HepG2 (cell line): ENCODE results near the gene PCYT2. TPM values are rescaled to one million over a fixed set of nuclear protein-coding genes. Genes with fewer than 3 reads are reported as not detected.

Experiments used
- ATF1 ChIP-seq: IDR thresholded peaks from 2 replicates; pipeline ENCODE4 v1.6.1; 2016; ENCODE audit warnings: mild to moderate bottlenecking, control low read depth
- FOSL2 ChIP-seq: sonication (generic); formaldehyde crosslinking; IDR thresholded peaks from 2 replicates; pipeline ENCODE4 v1.4.0; 2020; ENCODE audit warnings: missing genetic modification reagents
- FOXJ3 ChIP-seq: sonication (generic); formaldehyde crosslinking; IDR thresholded peaks from 2 replicates; pipeline ENCODE4 v1.4.0; 2020; ENCODE audit warnings: missing genetic modification reagents, mild to moderate bottlenecking, borderline replicate concordance
- HOXA7 ChIP-seq: sonication (generic); formaldehyde crosslinking; IDR thresholded peaks from 2 replicates; pipeline ENCODE4 v1.8.1; 2022; ENCODE audit warnings: mild to moderate bottlenecking, missing genetic modification reagents, moderate library complexity
- KDM4B ChIP-seq: sonication (generic); formaldehyde crosslinking; IDR thresholded peaks from 2 replicates; pipeline ENCODE4 v1.4.0; 2020; ENCODE audit warnings: missing genetic modification reagents
- MLLT10 ChIP-seq: sonication (generic); formaldehyde crosslinking; IDR thresholded peaks from 2 replicates; pipeline ENCODE4 v1.4.0; 2020; ENCODE audit warnings: missing genetic modification reagents
- RFXANK ChIP-seq: IDR thresholded peaks from 2 replicates; pipeline ENCODE4 v1.6.1; 2016
- SRSF1 ChIP-seq: fragments of 200-400 bp; formaldehyde crosslinking; optimal IDR thresholded peaks from 2 replicates; pipeline ENCODE3; 2017; ENCODE audit warnings: mild to moderate bottlenecking, low read depth, low read length, moderate library complexity
- SRSF4 ChIP-seq: fragments of 200-400 bp; formaldehyde crosslinking; IDR thresholded peaks from one replicate; pipeline ENCODE4 v1.6.1; 2018; ENCODE audit warnings: mild to moderate bottlenecking, low read depth, low read length, moderate library complexity; ENCODE audit not compliant: poor library complexity, severe bottlenecking
- ZIK1 ChIP-seq: sonication (generic); formaldehyde crosslinking; IDR thresholded peaks from 2 replicates; pipeline ENCODE4 v1.5.0; 2020; ENCODE audit warnings: mild to moderate bottlenecking, low read depth, missing genetic modification reagents, borderline replicate concordance
- ZNF136 ChIP-seq: sonication (generic); formaldehyde crosslinking; IDR thresholded peaks from 2 replicates; pipeline ENCODE4 v1.8.1; 2022; ENCODE audit warnings: low read depth, mild to moderate bottlenecking, moderate library complexity, missing genetic modification reagents
- ZNF235 ChIP-seq: sonication (generic); formaldehyde crosslinking; IDR thresholded peaks from 2 replicates; pipeline ENCODE4 v1.8.1; 2023; ENCODE audit warnings: mild to moderate bottlenecking, missing genetic modification reagents, borderline replicate concordance
- ZNF678 ChIP-seq: sonication (generic); formaldehyde crosslinking; IDR thresholded peaks from 2 replicates; pipeline ENCODE4 v1.4.0; 2020; ENCODE audit warnings: mild to moderate bottlenecking, missing genetic modification reagents
- ZZZ3 ChIP-seq: sonication (generic); formaldehyde crosslinking; IDR thresholded peaks from 2 replicates; pipeline ENCODE4 v1.4.0; 2020; ENCODE audit warnings: missing genetic modification reagents, mild to moderate bottlenecking, borderline replicate concordance
- polyA plus RNA-seq, 8 experiments: library from polyadenylated mRNA; depleted of rRNA in 3 of 8; stranded (reverse) in 7 of 8; unstranded in 1 of 8; fragments of >200 nt; fragmentation: Illumina TruSeq in 4 of 8; extraction: Trizol in 4 of 8; gene quantifications; 2 replicates each; pipeline versions ENCODE4 v1.2.1 to v1.2.3, GENCODE V29; 2011 to 2016; ENCODE audit warnings: low read depth in 4 of 8, missing spikeins in 1 of 8, mixed read lengths in 1 of 8; ENCODE audit not compliant: insufficient read depth in 1 of 8
- total RNA-seq, 5 experiments: library from RNA; depleted of rRNA; stranded (reverse); fragments of >200 nt; fragmentation: Illumina TruSeq; extraction: Trizol; gene quantifications; 2 replicates each; pipeline ENCODE4 v1.2.3, GENCODE V29; 2016; ENCODE audit warnings: low read depth in 1 of 5
- TF ChIP-seq, protein P1 (sequence below): conservative IDR thresholded peaks from 2 replicates; pipeline ENCODE4 v1.6.1; 2018; ENCODE audit warnings: missing genetic modification reagents
- TF ChIP-seq, protein P2 (sequence below): sonication (generic); formaldehyde crosslinking; IDR thresholded peaks from 2 replicates; pipeline ENCODE4 v1.8.1; 2023; ENCODE audit warnings: mild to moderate bottlenecking, inconsistent platforms, moderate library complexity, missing genetic modification reagents, borderline replicate concordance
- TF ChIP-seq, protein P3 (sequence below), 2 experiments: fragments of 450-650 bp in 1 of 2; sonication (generic) in 1 of 2; formaldehyde crosslinking in 1 of 2; IDR thresholded peaks; 2 replicates each; pipeline versions ENCODE4 v1.6.1 to v1.8.0; 2016 to 2022; ENCODE audit warnings: antibody characterized with exemption in 1 of 2, mild to moderate bottlenecking in 1 of 2, missing genetic modification reagents in 1 of 2

Gene PCYT2
- total and polyA plus RNA-seq, 2 of the 13 experiments (the other 11 are each of a cell fraction or from before 2014, with no cell fraction given), result 147 to 297 TPM

DNA sequence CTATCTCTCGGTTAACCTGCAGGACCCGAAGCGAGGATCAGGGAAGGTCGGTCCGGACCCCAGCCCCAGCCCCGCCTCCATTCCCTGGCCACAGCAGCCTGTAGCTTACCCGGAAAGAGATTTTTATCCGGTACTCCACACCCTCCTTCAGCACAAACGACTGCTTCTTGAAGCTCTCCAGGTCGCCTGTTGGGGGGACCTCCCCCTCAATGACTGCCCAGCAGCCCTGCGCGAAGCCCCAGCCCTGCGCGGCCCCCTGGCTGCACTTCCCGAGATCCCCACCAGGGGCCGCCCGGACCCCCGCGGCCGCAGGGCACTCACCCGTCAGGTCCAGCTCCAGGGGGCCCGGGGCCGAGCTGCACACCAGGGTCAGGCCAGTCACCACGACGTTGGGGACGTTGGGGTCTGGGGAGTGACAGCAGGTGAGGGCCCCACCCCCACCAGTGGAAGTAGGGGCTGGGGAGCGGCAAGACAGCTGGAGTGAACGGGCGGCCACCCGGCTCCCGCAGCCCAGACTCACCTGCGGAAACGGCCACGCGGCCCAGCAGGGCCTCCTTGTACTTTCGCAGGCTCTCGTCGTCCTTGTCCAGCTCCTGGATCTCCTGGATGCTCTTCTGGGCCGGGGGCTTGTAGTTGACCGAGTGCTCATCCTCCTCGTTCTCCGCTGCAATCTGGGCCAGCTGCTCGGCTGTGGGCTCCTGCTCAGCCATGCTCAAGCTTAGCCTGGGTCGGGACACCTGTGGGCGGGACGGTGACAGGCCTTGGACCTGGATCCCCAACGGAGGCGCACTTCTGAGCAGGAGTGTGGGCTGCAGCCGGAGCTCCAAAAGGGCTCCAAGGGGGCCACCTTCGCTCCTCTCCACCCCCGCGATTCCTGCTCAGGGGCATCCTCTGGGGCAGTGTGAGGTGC lies 41.7 kb downstream of the PCYT2 start (continued):
- TF ChIP-seq SRSF4 (no peak), ZZZ3 (CRISPR knock-in tag) (no peak), ATF1 (no peak), ZNF678 (CRISPR knock-in tag) (no peak), SRSF1 (peak; percentile 35), ZNF136 (CRISPR knock-in tag) (0 out of 2 replicates have a peak, but pooled peaks have one; percentile 43), RFXANK (no peak), ZIK1 (CRISPR knock-in tag) (0 out of 2 replicates have a peak, but pooled peaks have one; percentile 32), FOSL2 (CRISPR knock-in tag) (no peak; the same call in 1 of the 2 replicates), MLLT10 (CRISPR knock-in tag) (no peak), ZNF235 (peak; percentile 74; the same call in 1 of the 2 replicates), KDM4B (CRISPR knock-in tag) (no peak), HOXA7 (CRISPR knock-in tag) (no peak), FOXJ3 (CRISPR knock-in tag) (peak; percentile 52; the same call in 1 of the 2 replicates)
- TF ChIP-seq, protein P1, sequence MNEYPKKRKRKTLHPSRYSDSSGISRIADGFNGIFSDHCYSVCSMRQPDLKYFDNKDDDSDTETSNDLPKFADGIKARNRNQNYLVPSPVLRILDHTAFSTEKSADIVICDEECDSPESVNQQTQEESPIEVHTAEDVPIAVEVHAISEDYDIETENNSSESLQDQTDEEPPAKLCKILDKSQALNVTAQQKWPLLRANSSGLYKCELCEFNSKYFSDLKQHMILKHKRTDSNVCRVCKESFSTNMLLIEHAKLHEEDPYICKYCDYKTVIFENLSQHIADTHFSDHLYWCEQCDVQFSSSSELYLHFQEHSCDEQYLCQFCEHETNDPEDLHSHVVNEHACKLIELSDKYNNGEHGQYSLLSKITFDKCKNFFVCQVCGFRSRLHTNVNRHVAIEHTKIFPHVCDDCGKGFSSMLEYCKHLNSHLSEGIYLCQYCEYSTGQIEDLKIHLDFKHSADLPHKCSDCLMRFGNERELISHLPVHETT (CRISPR knock-in tag), result 0 out of 2 replicates have a peak, but pooled peaks have one; percentile 21
- TF ChIP-seq, protein P2, sequence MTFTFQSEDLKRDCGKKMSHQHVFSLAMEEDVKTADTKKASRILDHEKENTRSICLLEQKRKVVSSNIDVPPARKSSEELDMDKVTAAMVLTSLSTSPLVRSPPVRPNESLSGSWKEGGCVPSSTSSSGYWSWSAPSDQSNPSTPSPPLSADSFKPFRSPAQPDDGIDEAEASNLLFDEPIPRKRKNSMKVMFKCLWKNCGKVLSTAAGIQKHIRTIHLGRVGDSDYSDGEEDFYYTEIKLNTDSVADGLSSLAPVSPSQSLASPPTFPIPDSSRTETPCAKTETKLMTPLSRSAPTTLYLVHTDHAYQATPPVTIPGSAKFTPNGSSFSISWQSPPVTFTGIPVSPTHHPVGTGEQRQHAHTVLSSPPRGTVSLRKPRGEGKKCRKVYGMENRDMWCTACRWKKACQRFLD, result no peak
- TF ChIP-seq, protein P3, sequence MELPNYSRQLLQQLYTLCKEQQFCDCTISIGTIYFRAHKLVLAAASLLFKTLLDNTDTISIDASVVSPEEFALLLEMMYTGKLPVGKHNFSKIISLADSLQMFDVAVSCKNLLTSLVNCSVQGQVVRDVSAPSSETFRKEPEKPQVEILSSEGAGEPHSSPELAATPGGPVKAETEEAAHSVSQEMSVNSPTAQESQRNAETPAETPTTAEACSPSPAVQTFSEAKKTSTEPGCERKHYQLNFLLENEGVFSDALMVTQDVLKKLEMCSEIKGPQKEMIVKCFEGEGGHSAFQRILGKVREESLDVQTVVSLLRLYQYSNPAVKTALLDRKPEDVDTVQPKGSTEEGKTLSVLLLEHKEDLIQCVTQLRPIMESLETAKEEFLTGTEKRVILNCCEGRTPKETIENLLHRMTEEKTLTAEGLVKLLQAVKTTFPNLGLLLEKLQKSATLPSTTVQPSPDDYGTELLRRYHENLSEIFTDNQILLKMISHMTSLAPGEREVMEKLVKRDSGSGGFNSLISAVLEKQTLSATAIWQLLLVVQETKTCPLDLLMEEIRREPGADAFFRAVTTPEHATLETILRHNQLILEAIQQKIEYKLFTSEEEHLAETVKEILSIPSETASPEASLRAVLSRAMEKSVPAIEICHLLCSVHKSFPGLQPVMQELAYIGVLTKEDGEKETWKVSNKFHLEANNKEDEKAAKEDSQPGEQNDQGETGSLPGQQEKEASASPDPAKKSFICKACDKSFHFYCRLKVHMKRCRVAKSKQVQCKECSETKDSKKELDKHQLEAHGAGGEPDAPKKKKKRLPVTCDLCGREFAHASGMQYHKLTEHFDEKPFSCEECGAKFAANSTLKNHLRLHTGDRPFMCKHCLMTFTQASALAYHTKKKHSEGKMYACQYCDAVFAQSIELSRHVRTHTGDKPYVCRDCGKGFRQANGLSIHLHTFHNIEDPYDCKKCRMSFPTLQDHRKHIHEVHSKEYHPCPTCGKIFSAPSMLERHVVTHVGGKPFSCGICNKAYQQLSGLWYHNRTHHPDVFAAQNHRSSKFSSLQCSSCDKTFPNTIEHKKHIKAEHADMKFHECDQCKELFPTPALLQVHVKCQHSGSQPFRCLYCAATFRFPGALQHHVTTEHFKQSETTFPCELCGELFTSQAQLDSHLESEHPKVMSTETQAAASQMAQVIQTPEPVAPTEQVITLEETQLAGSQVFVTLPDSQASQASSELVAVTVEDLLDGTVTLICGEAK (IDR thresholded peaks at IDR 0.05), result no peak
- TF ChIP-seq, protein P3 (CRISPR knock-in tag; IDR thresholded peaks at IDR 0.05), result no peak
